HCT116 (cell line): Measurements from ENCODE around the gene RNF225. TPM values are rescaled to one million over a fixed set of nuclear protein-coding genes. Genes with fewer than 3 reads are reported as not detected.

Experiments used
- ATAC-seq: fragments of 200-7000 bp; cut with Tn5 transposase; 2 replicates; pipeline ENCODE4 v1.9.1; 2020; ENCODE audit warnings: mild to moderate bottlenecking, moderate library complexity
- BruUV-seq: library from RNA; stranded (reverse); fragments of 400-500 nt; replicated peaks from 2 replicates; lab custom pipeline; 2021; lab: Mats Ljungman, UMichigan
- CTCF ChIA-PET: fragments of 300-600 bp; sonication (Branson Sonifier 250); formaldehyde crosslinking; loops from one replicate; lab custom pipeline; 2021; ENCODE audit warnings: antibody characterized with exemption; lab: Charles Lee
- POLR2A ChIA-PET: fragments of 300-600, 350-600 bp; sonication (Branson Sonifier 250); formaldehyde crosslinking; loops from one replicate; lab custom pipeline; 2021; ENCODE audit warnings: antibody characterized with exemption; lab: Charles Lee
- RAD21 ChIA-PET, 2 experiments: fragments of 300-600 bp; sonication (Branson Sonifier 250); formaldehyde crosslinking; loops; one replicate each; lab custom pipeline; 2023; ENCODE audit warnings: low total read pairs in 2 of 2; ENCODE audit not compliant: uncharacterized antibody in 2 of 2, unreplicated experiment in 2 of 2, low non-redundant PET in 1 of 2; lab: Charles Lee
- DNase-seq: peaks from one replicate; pipeline ENCODE4 v3.0.0-alpha.2; 2010; ENCODE audit warnings: low read depth, low spot score
- H2AFZ ChIP-seq: fragments of 200-600 bp; shearing (Covaris generic), sonication (generic); 2 replicates; pipeline ENCODE4 v1.6.1; 2017; ENCODE audit warnings: low read depth, mixed run types, mixed read lengths, antibody characterized with exemption, low read length; ENCODE audit not compliant: poor library complexity, severe bottlenecking
- H3K27ac ChIP-seq: 2 replicates; pipeline ENCODE4 v1.5.1; 2012; ENCODE audit warnings: low read depth, low read length
- H3K27me3 ChIP-seq: fragments of 200-600 bp; sonication (generic); 2 replicates; pipeline ENCODE4 v1.6.1; 2016; ENCODE audit warnings: mixed run types, low read length, mixed read lengths; ENCODE audit not compliant: insufficient read depth
- H3K36me3 ChIP-seq, 2 experiments: fragments of 200-500 bp in 1 of 2; fragments of 200-600 bp in 1 of 2; sonication (Bioruptor generic) in 1 of 2; sonication (generic) in 1 of 2; 2 replicates each; pipeline versions ENCODE4 v1.5.1 to v1.6.1; 2014 to 2016; ENCODE audit warnings: low read length in 2 of 2, inconsistent platforms in 1 of 2, mixed read lengths in 1 of 2, mixed run types in 1 of 2; ENCODE audit not compliant: insufficient read depth in 2 of 2, control insufficient read depth in 1 of 2
- H3K4me1 ChIP-seq, 2 experiments: fragments of 200-600 bp in 1 of 2; sonication (generic) in 1 of 2; 2 replicates each; pipeline versions ENCODE4 v1.5.1 to v1.6.1; 2012 to 2017; ENCODE audit warnings: low read length in 2 of 2, inconsistent platforms in 1 of 2, mild to moderate bottlenecking in 1 of 2, mixed read lengths in 1 of 2, mixed run types in 1 of 2, moderate library complexity in 1 of 2; ENCODE audit not compliant: insufficient read depth in 2 of 2, control insufficient read depth in 1 of 2
- H3K4me2 ChIP-seq: fragments of 200-600 bp; sonication (generic); 2 replicates; pipeline ENCODE4 v1.6.1; 2017; ENCODE audit warnings: mixed run types, low read length, mixed read lengths
- H3K4me3 ChIP-seq, 2 experiments: fragments of 200-600 bp in 1 of 2; sonication (generic) in 1 of 2; replicated peaks in 1 of 2; 2 replicates each; pipeline ENCODE4 v1.5.1; 2011 to 2016; ENCODE audit warnings: low read length in 2 of 2, control low read depth in 1 of 2, low read depth in 1 of 2, mild to moderate bottlenecking in 1 of 2, mixed read lengths in 1 of 2, mixed run types in 1 of 2
- H3K79me2 ChIP-seq: fragments of 200-600 bp; sonication (generic); 2 replicates; pipeline ENCODE4 v1.6.1; 2017; ENCODE audit warnings: mild to moderate bottlenecking, mixed run types, low read length, moderate library complexity, mixed read lengths; ENCODE audit not compliant: insufficient read depth
- H3K9ac ChIP-seq: fragments of 200-600 bp; sonication (generic); 2 replicates; pipeline ENCODE4 v1.6.1; 2016; ENCODE audit warnings: low read length, mixed read lengths
- H3K9me2 ChIP-seq: fragments of 200-600 bp; sonication (generic), shearing (Covaris generic); 2 replicates; pipeline ENCODE4 v1.6.1; 2017; ENCODE audit warnings: mixed run types, mild to moderate bottlenecking, moderate library complexity; ENCODE audit not compliant: insufficient read depth
- H3K9me3 ChIP-seq, 2 experiments: fragments of 200-500 bp in 1 of 2; fragments of 200-600 bp in 1 of 2; sonication (Bioruptor generic) in 1 of 2; sonication (generic) in 1 of 2; 2 replicates each; pipeline ENCODE4 v1.6.1; 2014 to 2017; ENCODE audit warnings: low read length in 2 of 2, mixed read lengths in 2 of 2, inconsistent platforms in 1 of 2, low read depth in 1 of 2, mild to moderate bottlenecking in 1 of 2, mixed run types in 1 of 2, moderate library complexity in 1 of 2; ENCODE audit not compliant: control insufficient read depth in 1 of 2, insufficient read depth in 1 of 2
- H4K20me1 ChIP-seq: fragments of 200-600 bp; sonication (generic), shearing (Covaris generic); 2 replicates; pipeline ENCODE4 v1.6.1; 2017; ENCODE audit warnings: mixed run types, mild to moderate bottlenecking, moderate library complexity; ENCODE audit not compliant: insufficient read depth
- CBX3 ChIP-seq: IDR thresholded peaks from 2 replicates; pipeline ENCODE4 v1.6.1; 2012; ENCODE audit warnings: low read depth
- CEBPB ChIP-seq: IDR thresholded peaks from 2 replicates; pipeline ENCODE4 v1.6.1; 2012; ENCODE audit warnings: low read depth
- CTCF ChIP-seq, 3 experiments: fragments of 200-600 bp in 1 of 3; sonication (generic) in 1 of 3; IDR thresholded peaks in 2 of 3; conservative IDR thresholded peaks in 1 of 3; 2 replicates each; pipeline ENCODE4 v1.5.1; 2012 to 2017; ENCODE audit warnings: low read depth in 2 of 3, low read length in 2 of 3, antibody characterized with exemption in 1 of 3, borderline replicate concordance in 1 of 3, control low read depth in 1 of 3, mild to moderate bottlenecking in 1 of 3, mixed read lengths in 1 of 3, mixed run types in 1 of 3, moderate library complexity in 1 of 3; ENCODE audit not compliant: insufficient read depth in 1 of 3
- ELF1 ChIP-seq: IDR thresholded peaks from 2 replicates; pipeline ENCODE4 v1.6.1; 2012; ENCODE audit warnings: low read depth, borderline replicate concordance
- EZH2 ChIP-seq: fragments of 200-600 bp; sonication (generic); IDR thresholded peaks from 2 replicates; pipeline ENCODE4 v1.6.1; 2017; ENCODE audit warnings: antibody characterized with exemption, mixed run types
- EZH2phosphoT487 ChIP-seq: fragments of 200-600 bp; IDR thresholded peaks from 2 replicates; pipeline ENCODE4 v1.6.1; 2018; ENCODE audit warnings: antibody characterized with exemption, borderline replicate concordance
- FOSL1 ChIP-seq: IDR thresholded peaks from 2 replicates; pipeline ENCODE4 v1.6.1; 2012; ENCODE audit warnings: low read depth
- JUND ChIP-seq: IDR thresholded peaks from 2 replicates; pipeline ENCODE4 v1.6.1; 2012
- SP1 ChIP-seq: IDR thresholded peaks from 2 replicates; pipeline ENCODE4 v1.6.1; 2012; ENCODE audit warnings: low read depth
- TCF7L2 ChIP-seq: IDR thresholded peaks from 2 replicates; pipeline ENCODE4 v1.7.0; 2011; ENCODE audit warnings: borderline replicate concordance, inconsistent platforms; ENCODE audit not compliant: insufficient read depth, insufficient read length; ENCODE audit errors: extremely low read depth
- ZBTB33 ChIP-seq: IDR thresholded peaks from 2 replicates; pipeline ENCODE4 v1.6.1; 2011; ENCODE audit warnings: mild to moderate bottlenecking, low read length, moderate library complexity; ENCODE audit not compliant: insufficient replicate concordance; ENCODE audit errors: extremely low read depth
- ZFX ChIP-seq: fragments of 450-650 bp; IDR thresholded peaks from 2 replicates; pipeline ENCODE4 v1.6.1; 2017
- ZNF274 ChIP-seq: fragments of 200-500 bp; sonication (Bioruptor generic); IDR thresholded peaks from 2 replicates; pipeline ENCODE4 v1.6.1; 2014; ENCODE audit warnings: mild to moderate bottlenecking, low read depth, low read length, inconsistent platforms
- intact Hi-C: fragments of 100-400 bp; cut with micrococcal nuclease; formaldehyde crosslinking; loops from 2 replicates; pipeline ENCODE4 v1.10.0; 2022
- total RNA-seq: library from RNA; stranded (reverse); gene quantifications from one replicate; pipeline ENCODE4 v1.2.1, GENCODE V29; 2021; ENCODE audit not compliant: unreplicated experiment
- TF ChIP-seq, protein P1 (sequence below): IDR thresholded peaks from 2 replicates; pipeline ENCODE4 v1.6.1; 2012
- TF ChIP-seq, protein P2 (sequence below): IDR thresholded peaks from 2 replicates; pipeline ENCODE4 v1.6.1; 2012

Gene RNF225
- total RNA-seq, 1 experiment from 2014 or later = 1.2 TPM

- no peaks in the 10 kb centered on the region for H3K36me3 ChIP-seq
- H3K79me2 ChIP-seq = 0 out of 2 replicates have a peak, but pooled peaks cover 3% of the 10 kb centered on the region
- no peak for TF ChIP-seq EZH2
- TF ChIP-seq CBX3 = no peak
- no peak for TF ChIP-seq SP1
- TF ChIP-seq CEBPB = no peak
- peaks cover 6 to 10% of the 10 kb centered on the region in 2 experiments; a peak in 3 of 4 replicates for H3K4me1 ChIP-seq
- DNase-seq = no peak
- intact Hi-C loops = no loop called here
- H3K9me3 ChIP-seq = no peaks in the 10 kb centered on the region
- H3K27me3 ChIP-seq = no peaks in the 10 kb centered on the region
- H3K9ac ChIP-seq = no peak overlapping the region
- no peak overlapping the region for H3K4me3 ChIP-seq
- no peaks in the 10 kb centered on the region for H4K20me1 ChIP-seq
- RAD21 ChIA-PET = no interaction called here
- H3K4me2 ChIP-seq = no peak overlapping the region
- POLR2A ChIA-PET = no interaction called here
- H3K27ac ChIP-seq = no peak overlapping the region
- CTCF ChIA-PET = no interaction called here
- no TSS peak for BruUV-seq
- no peak overlapping the region for H2AFZ ChIP-seq
- ATAC-seq = no peak
- H3K9me2 ChIP-seq = no peaks in the 10 kb centered on the region
Observed at GRCh38 chr19:58356766-58357480, 38.5 kb upstream of the RNF225 start.

- Histone ChIP-seq H3K27me3 (no peaks in the 10 kb centered on the region), H4K20me1 (no peaks in the 10 kb centered on the region), H2AFZ (no peak overlapping the region), H3K4me2 (no peak overlapping the region), H3K79me2 (0 out of 2 replicates have a peak, but pooled peaks cover 3% of the 10 kb centered on the region), H3K27ac (no peak overlapping the region), H3K4me1 (peaks cover 6 to 12% of the 10 kb centered on the region in 2 experiments; a peak in 3 of 4 replicates), H3K4me3 (no peak overlapping the region), H3K9me3 (no peaks in the 10 kb centered on the region), H3K36me3 (no peaks in the 10 kb centered on the region), H3K9me2 (no peaks in the 10 kb centered on the region), H3K9ac (no peak overlapping the region)
- CTCF ChIA-PET = no interaction called here
- DNase-seq (no peak), ATAC-seq (no peak)
- POLR2A ChIA-PET = no interaction called here
- RAD21 ChIA-PET = no interaction called here
- BruUV-seq = no TSS peak
- intact Hi-C loops = no loop called here
- TF ChIP-seq, protein P1, sequence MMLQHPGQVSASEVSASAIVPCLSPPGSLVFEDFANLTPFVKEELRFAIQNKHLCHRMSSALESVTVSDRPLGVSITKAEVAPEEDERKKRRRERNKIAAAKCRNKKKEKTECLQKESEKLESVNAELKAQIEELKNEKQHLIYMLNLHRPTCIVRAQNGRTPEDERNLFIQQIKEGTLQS = no peak
- TF ChIP-seq FOSL1 (no peak), CTCF (IDR thresholded peaks at IDR 0.05 in 2 of 3, conservative IDR thresholded peaks at IDR 0.05 in 1 of 3; ENCODE audit: borderline replicate concordance in 1 of 3, insufficient read depth in 1 of 3, low read depth in 2 of 3, low read length in 2 of 3) (no peak), ELF1 (no peak), ZNF274 (no peak), JUND (no peak), CBX3 (no peak), SP1 (no peak), TCF7L2 (no peak), EZH2phosphoT487 (no peak), ZFX (no peak), ZBTB33 (no peak)
- TF ChIP-seq, protein P2, sequence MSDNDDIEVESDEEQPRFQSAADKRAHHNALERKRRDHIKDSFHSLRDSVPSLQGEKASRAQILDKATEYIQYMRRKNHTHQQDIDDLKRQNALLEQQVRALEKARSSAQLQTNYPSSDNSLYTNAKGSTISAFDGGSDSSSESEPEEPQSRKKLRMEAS = no peak
Observed at GRCh38 chr19:58357481-58358145, 37.8 kb upstream of the RNF225 start.
